Trophoblast cell (in vitro differentiated cells and primary cell): ENCODE results near the gene TOGARAM1.

Source experiments
- DNase-seq, 2 donors: peaks; one replicate each; pipeline ENCODE4 v3.0.0-alpha.2; 2016
- H2AFZ ChIP-seq: 2 replicates; pipeline ENCODE4 v1.6.1; 2013; ENCODE audit warnings: low read length, moderate library complexity, mild to moderate bottlenecking; ENCODE audit not compliant: insufficient read depth, poor library complexity
- H2AK5ac ChIP-seq: 2 replicates; pipeline ENCODE4 v1.6.1; 2013; ENCODE audit warnings: mild to moderate bottlenecking, low read length
- H2BK120ac ChIP-seq: 2 replicates; pipeline ENCODE4 v1.6.1; 2013; ENCODE audit warnings: low read length, mild to moderate bottlenecking, moderate library complexity; ENCODE audit not compliant: insufficient read depth, poor library complexity
- H2BK12ac ChIP-seq: 2 replicates; pipeline ENCODE4 v1.6.1; 2013; ENCODE audit warnings: mild to moderate bottlenecking, low read length, moderate library complexity
- H2BK5ac ChIP-seq: 2 replicates; pipeline ENCODE4 v1.6.1; 2013; ENCODE audit warnings: low read length, low read depth, moderate library complexity, mild to moderate bottlenecking; ENCODE audit not compliant: poor library complexity
- H3K14ac ChIP-seq: 2 replicates; pipeline ENCODE4 v1.6.1; 2013; ENCODE audit warnings: mild to moderate bottlenecking, low read length
- H3K18ac ChIP-seq: 2 replicates; pipeline ENCODE4 v1.6.1; 2013; ENCODE audit warnings: mild to moderate bottlenecking, low read length
- H3K23ac ChIP-seq: 2 replicates; pipeline ENCODE4 v1.6.1; 2013; ENCODE audit warnings: low read length
- H3K27ac ChIP-seq: 2 replicates; pipeline ENCODE4 v1.5.1; 2013; ENCODE audit warnings: low read depth, mild to moderate bottlenecking, inconsistent platforms, low read length, moderate library complexity
- H3K27me3 ChIP-seq: 2 replicates; pipeline ENCODE4 v1.6.1; 2013; ENCODE audit warnings: inconsistent platforms, mild to moderate bottlenecking, low read length, moderate library complexity; ENCODE audit not compliant: insufficient read depth
- H3K36me3 ChIP-seq, 2 experiments: 1 replicate in 1 of 2; 2 replicates in 1 of 2; pipeline ENCODE4 v1.6.1; 2013; ENCODE audit warnings: low read length in 2 of 2, mild to moderate bottlenecking in 2 of 2, moderate library complexity in 1 of 2; ENCODE audit not compliant: insufficient read depth in 2 of 2, control insufficient read depth in 1 of 2
- H3K4ac ChIP-seq: 2 replicates; pipeline ENCODE4 v1.6.1; 2013; ENCODE audit warnings: low read depth, mild to moderate bottlenecking, low read length, moderate library complexity
- H3K4me1 ChIP-seq, 2 experiments: 1 replicate in 1 of 2; 2 replicates in 1 of 2; pipeline ENCODE4 v1.6.1; 2013; ENCODE audit warnings: low read length in 2 of 2, mild to moderate bottlenecking in 2 of 2, moderate library complexity in 1 of 2; ENCODE audit not compliant: insufficient read depth in 2 of 2, control insufficient read depth in 1 of 2
- H3K4me2 ChIP-seq: 2 replicates; pipeline ENCODE4 v1.6.1; 2013; ENCODE audit warnings: inconsistent platforms, mild to moderate bottlenecking, low read length, moderate library complexity
- H3K4me3 ChIP-seq: 2 replicates; pipeline ENCODE4 v1.5.1; 2013; ENCODE audit warnings: mild to moderate bottlenecking, low read depth, low read length, inconsistent platforms
- H3K79me1 ChIP-seq: one replicate; pipeline ENCODE4 v1.6.1; 2013; ENCODE audit warnings: low read length
- H3K79me2 ChIP-seq: 2 replicates; pipeline ENCODE4 v1.6.1; 2013; ENCODE audit warnings: low read length, mild to moderate bottlenecking; ENCODE audit not compliant: control insufficient read depth, insufficient read depth, poor library complexity
- H3K9ac ChIP-seq: 2 replicates; pipeline ENCODE4 v1.6.1; 2013; ENCODE audit warnings: mild to moderate bottlenecking, low read length
- H3K9me3 ChIP-seq: 2 replicates; pipeline ENCODE4 v1.6.1; 2013; ENCODE audit warnings: low read depth, mild to moderate bottlenecking, control low read depth, inconsistent platforms, low read length; ENCODE audit not compliant: insufficient read depth
- H4K12ac ChIP-seq: 2 replicates; pipeline ENCODE4 v1.6.1; 2013; ENCODE audit warnings: low read depth, mild to moderate bottlenecking, low read length, moderate library complexity
- H4K8ac ChIP-seq: 2 replicates; pipeline ENCODE4 v1.6.1; 2013; ENCODE audit warnings: low read depth, mild to moderate bottlenecking, low read length, moderate library complexity
- H4K91ac ChIP-seq: one replicate; pipeline ENCODE4 v1.6.1; 2013; ENCODE audit warnings: low read depth, mild to moderate bottlenecking, low read length, moderate library complexity
- WGBS: extraction: QIAGEN DNeasy Blood & Tissue Kit; methylation state at CpG from one replicate; pipeline ENCODE4 v1.1.7; 2013; ENCODE audit warnings: missing lambda C conversion rate; ENCODE audit not compliant: insufficient read length, insufficient coverage; ENCODE audit errors: extremely low coverage; 5-methylcytosine and 5-hydroxymethylcytosine counted together

TOGARAM1 gene

DNA sequence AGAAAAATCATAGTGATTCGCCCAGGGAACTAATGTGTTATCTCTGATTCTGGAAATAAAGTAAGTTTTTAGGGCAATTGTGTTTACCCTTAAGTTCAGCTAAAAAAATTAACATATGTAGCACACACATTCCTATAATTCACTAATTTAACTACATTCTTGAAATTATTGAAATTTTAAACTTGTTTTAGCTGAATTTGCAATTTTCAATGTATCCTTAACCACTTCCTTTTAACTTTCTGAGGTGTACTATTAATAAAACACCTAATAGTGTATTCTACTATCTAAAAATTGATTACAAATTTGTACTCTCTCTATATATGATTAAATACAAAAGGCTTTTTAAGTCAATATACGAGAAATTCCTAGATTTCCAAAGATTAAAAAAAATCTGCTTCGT lies 2.5 kb upstream of the TOGARAM1 start:
- no peak overlapping the region for H3K18ac ChIP-seq
- no peak overlapping the region for H4K91ac ChIP-seq
- no peaks in the 10 kb centered on the region for H3K36me3 ChIP-seq
- H4K12ac ChIP-seq = no peak overlapping the region
- peaks cover 10 to 14% of the 10 kb centered on the region in 2 experiments for H3K4me1 ChIP-seq
- no peak overlapping the region for H3K4me2 ChIP-seq
- H2BK120ac ChIP-seq = no peak overlapping the region
- H3K27me3 ChIP-seq = no peaks in the 10 kb centered on the region
- H3K9ac ChIP-seq = no peak overlapping the region
- H4K8ac ChIP-seq = no peak overlapping the region
- peaks cover 4% of the 10 kb centered on the region for H3K79me1 ChIP-seq
- H3K14ac ChIP-seq = no peak overlapping the region
- no peak overlapping the region for H3K27ac ChIP-seq
- H2BK12ac ChIP-seq = no peak overlapping the region
- H3K23ac ChIP-seq = no peak overlapping the region
- no peak overlapping the region for H3K4me3 ChIP-seq
- H3K4ac ChIP-seq = no peak overlapping the region
- WGBS = no CpG with 5 or more reads among the region's 3 CpGs
- no peak overlapping the region for H2AFZ ChIP-seq
- H3K9me3 ChIP-seq = no peaks in the 10 kb centered on the region
- peaks cover 3% of the 10 kb centered on the region for H3K79me2 ChIP-seq
- H2BK5ac ChIP-seq = no peak overlapping the region
- DNase-seq = no peak
- H2AK5ac ChIP-seq = no peak overlapping the region

DNA sequence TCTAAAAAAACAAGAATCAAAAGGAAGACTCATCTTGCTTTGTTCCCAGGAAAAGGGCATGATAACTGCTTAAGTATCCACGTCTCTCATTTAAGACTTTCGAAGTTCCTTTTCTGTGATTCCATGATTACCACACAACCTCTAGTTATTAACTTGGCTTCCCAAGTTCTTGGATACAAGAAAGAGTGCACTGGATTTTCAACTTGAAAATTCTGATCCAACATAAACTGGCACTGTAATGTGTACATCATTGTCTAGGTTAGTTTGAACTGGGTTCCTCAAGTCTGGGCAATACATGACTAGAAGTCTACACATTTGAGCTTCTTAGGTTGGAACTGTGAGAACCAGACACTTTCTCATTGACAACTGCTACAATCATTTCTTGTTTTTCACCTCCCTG lies 1.8 kb upstream of the TOGARAM1 start:
- no peaks in the 10 kb centered on the region for H3K9me3 ChIP-seq
- no peaks in the 10 kb centered on the region for H3K27me3 ChIP-seq
- no peak overlapping the region for H3K18ac ChIP-seq
- DNase-seq = peak in 1 of 2 donors; percentile 5
- no peak overlapping the region for H3K23ac ChIP-seq
- H3K4ac ChIP-seq = no peak overlapping the region
- peaks cover 10 to 14% of the 10 kb centered on the region in 2 experiments for H3K4me1 ChIP-seq
- H2AK5ac ChIP-seq = no peak overlapping the region
- WGBS = no CpG with 5 or more reads among the region's 2 CpGs
- no peak overlapping the region for H2AFZ ChIP-seq
- no peaks in the 10 kb centered on the region for H3K36me3 ChIP-seq
- no peak overlapping the region for H4K12ac ChIP-seq
- H3K27ac ChIP-seq = no peak overlapping the region
- no peak overlapping the region for H3K14ac ChIP-seq
- H3K4me2 ChIP-seq = no peak overlapping the region
- H2BK120ac ChIP-seq = no peak overlapping the region
- H4K91ac ChIP-seq = no peak overlapping the region
- H2BK5ac ChIP-seq = no peak overlapping the region
- H3K9ac ChIP-seq = no peak overlapping the region
- H3K79me2 ChIP-seq = peaks cover 3% of the 10 kb centered on the region
- no peak overlapping the region for H4K8ac ChIP-seq
- H3K4me3 ChIP-seq = no peak overlapping the region
- H3K79me1 ChIP-seq = peaks cover 4% of the 10 kb centered on the region
- H2BK12ac ChIP-seq = no peak overlapping the region

DNA sequence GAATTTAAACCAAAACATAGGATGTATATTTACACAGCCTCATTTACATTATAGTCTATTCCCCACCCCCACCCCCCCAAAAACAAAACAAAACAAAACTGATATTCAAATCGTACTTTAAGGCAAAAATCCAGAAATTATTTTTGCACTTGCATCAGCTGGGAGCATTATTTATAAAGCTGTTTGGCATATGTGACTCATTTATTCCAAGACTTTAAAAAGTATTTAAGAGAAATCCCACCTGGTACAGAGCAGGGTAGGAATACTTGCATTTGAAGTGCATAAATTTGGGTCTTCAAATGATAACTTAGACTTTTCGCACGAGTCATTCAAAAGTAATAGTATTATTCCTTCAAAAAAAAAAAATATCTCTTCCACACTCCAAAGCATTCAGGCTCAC lies 1.3 kb upstream of the TOGARAM1 start:
- no peak overlapping the region for H3K4ac ChIP-seq
- no peak overlapping the region for H2BK12ac ChIP-seq
- peaks cover 3% of the 10 kb centered on the region for H3K79me2 ChIP-seq
- peaks cover 10 to 14% of the 10 kb centered on the region in 2 experiments for H3K4me1 ChIP-seq
- DNase-seq = peak in 1 of 2 donors; percentile 4
- H3K14ac ChIP-seq = no peak overlapping the region
- H3K4me3 ChIP-seq = no peak overlapping the region
- no peaks in the 10 kb centered on the region for H3K27me3 ChIP-seq
- H2AFZ ChIP-seq = no peak overlapping the region
- H3K18ac ChIP-seq = no peak overlapping the region
- H3K36me3 ChIP-seq = no peaks in the 10 kb centered on the region
- no peak overlapping the region for H3K9ac ChIP-seq
- no peak overlapping the region for H2BK120ac ChIP-seq
- no peak overlapping the region for H3K27ac ChIP-seq
- no peak overlapping the region for H3K23ac ChIP-seq
- no peak overlapping the region for H4K91ac ChIP-seq
- no peaks in the 10 kb centered on the region for H3K9me3 ChIP-seq
- peaks cover 4% of the 10 kb centered on the region for H3K79me1 ChIP-seq
- peak overlapping the region; percentile 44 for H3K4me2 ChIP-seq
- no peak overlapping the region for H4K12ac ChIP-seq
- no CpG with 5 or more reads among the region's 3 CpGs for WGBS
- H2BK5ac ChIP-seq = no peak overlapping the region
- no peak overlapping the region for H4K8ac ChIP-seq
- H2AK5ac ChIP-seq = no peak overlapping the region

DNA sequence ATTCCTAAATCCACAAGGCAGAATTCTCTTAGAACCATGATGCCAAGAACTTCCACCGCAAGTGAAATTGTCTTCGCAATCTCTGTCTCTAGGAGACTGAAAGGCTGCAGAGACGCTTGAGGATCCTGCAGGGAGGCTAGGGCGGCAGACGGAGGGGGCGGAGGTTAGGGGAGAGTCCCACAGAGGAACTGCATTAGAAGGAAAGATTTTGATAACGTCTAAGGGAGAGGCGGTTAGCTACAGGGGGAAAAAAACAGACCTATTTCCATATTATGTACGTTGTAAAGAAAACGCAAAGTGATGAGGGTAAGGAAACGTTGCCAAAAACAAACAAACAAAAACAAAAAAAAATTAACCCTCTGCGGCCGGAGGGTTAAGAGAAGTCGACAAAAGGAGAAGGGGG lies 838 bp upstream of the TOGARAM1 start:
- Histone ChIP-seq H2BK12ac (no peak overlapping the region), H3K27ac (peak overlapping the region; percentile 2), H3K23ac (no peak overlapping the region), H3K9me3 (no peaks in the 10 kb centered on the region), H3K36me3 (no peaks in the 10 kb centered on the region), H3K4me1 (peaks cover 10 to 14% of the 10 kb centered on the region in 2 experiments), H4K91ac (no peak overlapping the region), H2BK120ac (peak overlapping the region; percentile 8), H3K27me3 (no peaks in the 10 kb centered on the region), H3K4me2 (peak overlapping the region; percentile 44), H2AFZ (peak overlapping the region; percentile 89), H3K79me1 (peaks cover 4% of the 10 kb centered on the region), H3K4me3 (peak overlapping the region; percentile 82), H4K12ac (no peak overlapping the region), H3K79me2 (peaks cover 3% of the 10 kb centered on the region), H3K18ac (peak overlapping the region; percentile 38), H4K8ac (peak overlapping the region; percentile 88), H3K14ac (no peak overlapping the region), H3K4ac (no peak overlapping the region), H2AK5ac (no peak overlapping the region), H2BK5ac (no peak overlapping the region), H3K9ac (peak overlapping the region; percentile 15)
- DNase-seq = peak; percentile 38 to 70
- no CpG with 5 or more reads among the region's 14 CpGs for WGBS
